IMR-90 (cell line): ENCODE data around the gene SOCS4. TPM values are rescaled to one million over a fixed set of nuclear protein-coding genes. Genes with fewer than 3 reads are reported as not detected.

Experiments
- ATAC-seq: fragments of 200-7000 bp; cut with Tn5 transposase; 2 replicates; pipeline ENCODE4 v1.9.1; 2020; ENCODE audit warnings: low read depth, mild to moderate bottlenecking, moderate library complexity
- BruUV-seq: library from RNA; stranded (reverse); fragments of 400-500 nt; replicated peaks from 2 replicates; lab custom pipeline; 2021; lab: Mats Ljungman, UMichigan
- CTCF ChIA-PET: fragments of 300-600 bp; formaldehyde crosslinking; extraction: SDS; loops from one replicate; lab custom pipeline; 2021; ENCODE audit warnings: antibody characterized with exemption; lab: Yijun Ruan, JAX
- POLR2A ChIA-PET: fragments of 300-600 bp; sonication (Branson Sonifier 250); formaldehyde crosslinking; loops from one replicate; lab custom pipeline; 2022; ENCODE audit warnings: antibody characterized with exemption; ENCODE audit not compliant: unreplicated experiment; lab: Charles Lee
- DNase-seq: peaks from one replicate; pipeline ENCODE4 v3.0.0; 2013
- H2AFZ ChIP-seq: replicated peaks from 2 replicates; pipeline ENCODE3; 2013; ENCODE audit warnings: low read length, mild to moderate bottlenecking; ENCODE audit not compliant: poor library complexity
- H2AK5ac ChIP-seq: 2 replicates; pipeline ENCODE4 v1.6.1; 2013; ENCODE audit warnings: low read depth, low read length, inconsistent platforms
- H2AK9ac ChIP-seq: replicated peaks from 2 replicates; pipeline ENCODE3; 2013; ENCODE audit warnings: mild to moderate bottlenecking, low read depth, low read length, moderate library complexity; ENCODE audit not compliant: poor library complexity
- H2BK120ac ChIP-seq: 2 replicates; pipeline ENCODE4 v1.6.1; 2013; ENCODE audit warnings: low read depth, low read length, inconsistent platforms
- H2BK15ac ChIP-seq: 3 replicates; pipeline ENCODE4 v1.6.1; 2013; ENCODE audit warnings: low read depth, low read length, inconsistent platforms
- H2BK20ac ChIP-seq: 2 replicates; pipeline ENCODE4 v1.6.1; 2013; ENCODE audit warnings: low read depth, mild to moderate bottlenecking, inconsistent platforms, low read length, moderate library complexity
- H2BK5ac ChIP-seq: 2 replicates; pipeline ENCODE4 v1.6.1; 2013; ENCODE audit warnings: mild to moderate bottlenecking, low read depth, low read length, inconsistent platforms; ENCODE audit not compliant: poor library complexity, severe bottlenecking
- H3K14ac ChIP-seq: replicated peaks from 2 replicates; pipeline ENCODE4 v1.6.1; 2013; ENCODE audit warnings: low read depth, low read length, inconsistent platforms
- H3K18ac ChIP-seq: 2 replicates; pipeline ENCODE4 v1.6.1; 2013; ENCODE audit warnings: low read depth, low read length, control low read depth
- H3K23ac ChIP-seq: 2 replicates; pipeline ENCODE4 v1.6.1; 2013; ENCODE audit warnings: low read depth, low read length, inconsistent platforms
- H3K27ac ChIP-seq: 2 replicates; pipeline ENCODE4 v1.5.1; 2013; ENCODE audit warnings: mild to moderate bottlenecking, control low read depth, low read length; ENCODE audit not compliant: insufficient read depth
- H3K27me3 ChIP-seq: 2 replicates; pipeline ENCODE4 v1.6.1; 2013; ENCODE audit warnings: low read length; ENCODE audit not compliant: control insufficient read depth, insufficient read depth
- H3K36me3 ChIP-seq: 2 replicates; pipeline ENCODE4 v1.6.1; 2013; ENCODE audit warnings: low read length, mixed read lengths; ENCODE audit not compliant: control insufficient read depth, insufficient read depth
- H3K4ac ChIP-seq: 2 replicates; pipeline ENCODE4 v1.6.1; 2013; ENCODE audit warnings: low read depth, low read length, inconsistent platforms
- H3K4me1 ChIP-seq: 2 replicates; pipeline ENCODE4 v1.6.1; 2013; ENCODE audit warnings: low read length, mixed read lengths; ENCODE audit not compliant: control insufficient read depth, insufficient read depth
- H3K4me2 ChIP-seq: 2 replicates; pipeline ENCODE4 v1.6.1; 2013; ENCODE audit warnings: low read depth, mild to moderate bottlenecking, control low read depth, low read length, moderate library complexity
- H3K4me3 ChIP-seq: 2 replicates; pipeline ENCODE4 v1.5.1; 2013; ENCODE audit warnings: low read depth, mild to moderate bottlenecking, control low read depth, low read length, moderate library complexity; ENCODE audit not compliant: insufficient read depth
- H3K56ac ChIP-seq: 2 replicates; pipeline ENCODE4 v1.6.1; 2013; ENCODE audit warnings: low read length, inconsistent platforms; ENCODE audit not compliant: insufficient read depth; ENCODE audit errors: extremely low read depth
- H3K79me1 ChIP-seq, 2 experiments: 2 replicates each; pipeline ENCODE4 v1.6.1; 2013; ENCODE audit warnings: low read length in 2 of 2, inconsistent platforms in 1 of 2, low read depth in 1 of 2
- H3K9ac ChIP-seq: 2 replicates; pipeline ENCODE4 v1.6.1; 2013; ENCODE audit warnings: low read depth, low read length, control low read depth
- H3K9me1 ChIP-seq: 2 replicates; pipeline ENCODE4 v1.6.1; 2013; ENCODE audit warnings: low read length, inconsistent platforms; ENCODE audit not compliant: insufficient read depth
- H3K9me3 ChIP-seq: 2 replicates; pipeline ENCODE4 v1.6.1; 2013; ENCODE audit warnings: low read length; ENCODE audit not compliant: control insufficient read depth, insufficient read depth
- H4K20me1 ChIP-seq: 2 replicates; pipeline ENCODE4 v1.6.1; 2013; ENCODE audit warnings: low read length, inconsistent platforms; ENCODE audit not compliant: insufficient read depth
- H4K5ac ChIP-seq: 2 replicates; pipeline ENCODE4 v1.6.1; 2013; ENCODE audit warnings: mild to moderate bottlenecking, low read depth, low read length, control low read depth
- H4K8ac ChIP-seq, 2 experiments: 2 replicates each; pipeline ENCODE4 v1.6.1; 2013; ENCODE audit warnings: low read depth in 2 of 2, low read length in 2 of 2, control low read depth in 1 of 2, inconsistent platforms in 1 of 2
- H4K91ac ChIP-seq: 2 replicates; pipeline ENCODE4 v1.6.1; 2013; ENCODE audit warnings: low read depth, low read length, inconsistent platforms; ENCODE audit not compliant: insufficient read depth
- BHLHE40 ChIP-seq: fragments of 150-350 bp; IDR thresholded peaks from 2 replicates; pipeline ENCODE4 v1.6.1; 2016; ENCODE audit warnings: mild to moderate bottlenecking, low read depth, low read length
- CEBPB ChIP-seq: IDR thresholded peaks from 2 replicates; pipeline ENCODE4 v1.6.1; 2012; ENCODE audit warnings: low read depth, low read length, improper control_type of control experiment
- CHD1 ChIP-seq: IDR thresholded peaks from 2 replicates; pipeline ENCODE4 v1.6.1; 2012; ENCODE audit warnings: low read depth, low read length, improper control_type of control experiment
- CTCF ChIP-seq: conservative IDR thresholded peaks from 2 replicates; pipeline ENCODE4 v1.5.1; 2012; ENCODE audit warnings: mild to moderate bottlenecking, low read depth, low read length, improper control_type of control experiment
- ELK1 ChIP-seq: fragments of 150-350 bp; IDR thresholded peaks from 2 replicates; pipeline ENCODE4 v1.6.1; 2016; ENCODE audit warnings: low read depth, mild to moderate bottlenecking, low read length, moderate library complexity, borderline replicate concordance
- FOS ChIP-seq: fragments of 150-350 bp; IDR thresholded peaks from 2 replicates; pipeline ENCODE4 v1.6.1; 2016; ENCODE audit warnings: low read depth, low read length
- MAFK ChIP-seq: IDR thresholded peaks from 2 replicates; pipeline ENCODE4 v1.6.1; 2012; ENCODE audit warnings: low read depth, low read length, improper control_type of control experiment
- MAZ ChIP-seq: IDR thresholded peaks from 2 replicates; pipeline ENCODE4 v1.6.1; 2012; ENCODE audit warnings: low read depth, mild to moderate bottlenecking, low read length, improper control_type of control experiment, moderate library complexity, borderline replicate concordance
- MXI1 ChIP-seq: IDR thresholded peaks from 2 replicates; pipeline ENCODE4 v1.6.1; 2012; ENCODE audit warnings: low read depth, mild to moderate bottlenecking, low read length, moderate library complexity, borderline replicate concordance
- NFE2L2 ChIP-seq: fragments of 150-350 bp; IDR thresholded peaks from 2 replicates; pipeline ENCODE4 v1.6.1; 2016; ENCODE audit warnings: low read depth, mild to moderate bottlenecking, low read length
- POLR2A ChIP-seq: IDR thresholded peaks from 2 replicates; pipeline ENCODE4 v1.6.1; 2012; ENCODE audit warnings: mild to moderate bottlenecking, low read depth, low read length
- RAD21 ChIP-seq: IDR thresholded peaks from 2 replicates; pipeline ENCODE4 v1.6.1; 2012; ENCODE audit warnings: low read length, improper control_type of control experiment
- RCOR1 ChIP-seq: IDR thresholded peaks from 2 replicates; pipeline ENCODE4 v1.6.1; 2012; ENCODE audit warnings: mild to moderate bottlenecking, low read length, improper control_type of control experiment; ENCODE audit not compliant: insufficient replicate concordance
- RFX5 ChIP-seq: IDR thresholded peaks from 2 replicates; pipeline ENCODE4 v1.8.0; 2012; ENCODE audit warnings: low read depth, mild to moderate bottlenecking, low read length, moderate library complexity
- SMC3 ChIP-seq: fragments of 150-350 bp; IDR thresholded peaks from 2 replicates; pipeline ENCODE4 v1.6.1; 2016; ENCODE audit warnings: low read depth, mild to moderate bottlenecking, antibody characterized with exemption, low read length, moderate library complexity
- WGBS, 2 experiments: methylation state at CpG; one replicate each; pipeline versions ENCODE4 v1.1.5 to v1.1.7; 2013; ENCODE audit warnings: missing lambda C conversion rate in 2 of 2; ENCODE audit not compliant: insufficient read length in 1 of 2; ENCODE audit errors: extremely low coverage in 2 of 2; 5-methylcytosine and 5-hydroxymethylcytosine counted together
- dilution Hi-C: fragments of 300-500 bp; cut with HindIII; formaldehyde crosslinking; loops from one replicate; pipeline ENCODE4 v1.14.3; 2018; ENCODE audit warnings: low sequenced_read_pairs; ENCODE audit not compliant: unreplicated experiment
- in situ Hi-C: fragments of 300-500 bp; cut with MboI; formaldehyde crosslinking; loops from 3 replicates; pipeline ENCODE4 v1.14.3; 2019; ENCODE audit warnings: low sequenced_read_pairs, inconsistent platforms, mixed read lengths
- intact Hi-C: fragments of 100-400 bp; cut with micrococcal nuclease; formaldehyde crosslinking; loops from 2 replicates; pipeline ENCODE4 v1.10.0; 2022
- polyA plus RNA-seq, 3 experiments: library from polyadenylated mRNA; depleted of rRNA; stranded (reverse); fragments of >200 nt; gene quantifications; 2 replicates each; pipeline ENCODE4 v1.2.3, GENCODE V29; 2012; ENCODE audit warnings: low replicate concordance in 1 of 3
- total RNA-seq: library from RNA; depleted of rRNA; stranded (reverse); fragments of >200 nt; gene quantifications from 2 replicates; pipeline ENCODE4 v1.2.3, GENCODE V29; 2012
- TF ChIP-seq, protein P1 (sequence below): fragments of 150-350 bp; IDR thresholded peaks from 2 replicates; pipeline ENCODE4 v1.6.1; 2017; ENCODE audit warnings: mild to moderate bottlenecking, antibody characterized with exemption, low read length, low read depth

Gene SOCS4
- total and polyA plus RNA-seq, 2 of the 4 experiments (the other 2 are of a cell fraction) = 4.6 to 12.7 TPM

DNA sequence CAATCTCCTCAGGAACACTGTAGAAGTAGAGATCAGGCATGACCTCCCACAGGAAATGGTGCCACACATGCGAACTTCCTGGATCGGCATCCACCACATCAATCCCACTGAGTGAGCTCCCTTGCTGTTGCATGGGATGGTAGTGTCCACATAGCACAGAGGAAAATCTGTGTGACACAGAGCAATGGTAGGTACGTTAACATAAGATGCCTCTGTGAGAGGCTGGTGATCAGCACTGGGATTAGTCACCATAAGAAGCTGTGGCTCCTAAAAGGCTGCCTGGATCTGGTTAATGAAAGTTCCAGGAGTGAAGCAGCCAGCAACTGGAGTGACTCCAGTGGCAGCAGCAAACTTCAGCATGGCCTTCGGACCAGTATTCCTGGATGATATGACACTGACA lies 22.0 kb upstream of the SOCS4 start:
- peak; percentile 32; the same call in 1 of the 2 replicates for ATAC-seq
- H2BK15ac ChIP-seq = no peak overlapping the region
- H3K27me3 ChIP-seq = no peaks in the 10 kb centered on the region
- peaks cover 5% of the 10 kb centered on the region for H3K36me3 ChIP-seq
- CTCF ChIA-PET = no interaction called here
- in situ Hi-C loops (no loop called here), dilution Hi-C loops (no loop called here), intact Hi-C loops (no loop called here)
- POLR2A ChIA-PET = no interaction called here
- no peak overlapping the region for H2AK9ac ChIP-seq
- no peak overlapping the region for H2AFZ ChIP-seq
- H3K18ac ChIP-seq = no peak overlapping the region
- H2BK5ac ChIP-seq = no peak overlapping the region
- no peaks in the 10 kb centered on the region; a peak in 1 of 4 replicates for H3K79me1 ChIP-seq
- no TSS peak for BruUV-seq
- no peak overlapping the region for H3K4me2 ChIP-seq
- H3K4me3 ChIP-seq = no peak overlapping the region
- no peaks in the 10 kb centered on the region for H4K20me1 ChIP-seq
- no peak overlapping the region for H3K23ac ChIP-seq
- WGBS, 2 experiments = no CpG with 5 or more reads among the region's 4 CpGs
- H2BK120ac ChIP-seq = no peak overlapping the region
- H3K4me1 ChIP-seq = no peaks in the 10 kb centered on the region; the same call in 1 of the 2 replicates
- peak; percentile 74 for DNase-seq
- no peak overlapping the region for H3K4ac ChIP-seq
- TF ChIP-seq MAZ (no peak), MAFK (no peak), CHD1 (no peak), FOS (no peak), SMC3 (no peak), RCOR1 (no peak), NFE2L2 (no peak), MXI1 (no peak), BHLHE40 (no peak), POLR2A (no peak), ELK1 (no peak), CTCF (no peak), RAD21 (no peak), RFX5 (no peak), CEBPB (no peak)
- TF ChIP-seq, protein P1, sequence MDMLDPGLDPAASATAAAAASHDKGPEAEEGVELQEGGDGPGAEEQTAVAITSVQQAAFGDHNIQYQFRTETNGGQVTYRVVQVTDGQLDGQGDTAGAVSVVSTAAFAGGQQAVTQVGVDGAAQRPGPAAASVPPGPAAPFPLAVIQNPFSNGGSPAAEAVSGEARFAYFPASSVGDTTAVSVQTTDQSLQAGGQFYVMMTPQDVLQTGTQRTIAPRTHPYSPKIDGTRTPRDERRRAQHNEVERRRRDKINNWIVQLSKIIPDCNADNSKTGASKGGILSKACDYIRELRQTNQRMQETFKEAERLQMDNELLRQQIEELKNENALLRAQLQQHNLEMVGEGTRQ = no peak
- no peak overlapping the region for H4K5ac ChIP-seq
- H3K56ac ChIP-seq = no peak overlapping the region
- H3K14ac ChIP-seq = no peak overlapping the region
- H3K27ac ChIP-seq = no peak overlapping the region
- H3K9ac ChIP-seq = no peak overlapping the region
- no peak overlapping the region for H2AK5ac ChIP-seq
- H4K8ac ChIP-seq = no peak overlapping the region
- H4K91ac ChIP-seq = no peak overlapping the region
- H3K9me1 ChIP-seq = peaks cover 5% of the 10 kb centered on the region
- H2BK20ac ChIP-seq = no peak overlapping the region
- no peaks in the 10 kb centered on the region for H3K9me3 ChIP-seq
